Liver (tissue), 9 donors: Measurements from ENCODE around the gene DNMT1. TPM values are rescaled to one million over a fixed set of nuclear protein-coding genes. Genes with fewer than 3 reads are reported as not detected.

Experiments used
- DNase-seq: peaks from one replicate; pipeline ENCODE4 v3.0.0-alpha.2; 2017; ENCODE audit warnings: low spot score
- H3K27ac ChIP-seq, 2 donors: one replicate each; pipeline ENCODE4 v1.7.0; 2013; ENCODE audit warnings: inconsistent platforms in 2 of 2, low read length in 2 of 2, control low read depth in 1 of 2, low read depth in 1 of 2, mild to moderate bottlenecking in 1 of 2
- H3K27me3 ChIP-seq, 4 donors: one replicate each; pipeline versions ENCODE4 v1.6.1 to v1.7.0; 2013; ENCODE audit warnings: low read length in 3 of 4, inconsistent platforms in 1 of 4, mild to moderate bottlenecking in 1 of 4, moderate library complexity in 1 of 4; ENCODE audit not compliant: control insufficient read depth in 4 of 4, insufficient read depth in 4 of 4
- H3K36me3 ChIP-seq, 4 donors: one replicate each; pipeline versions ENCODE4 v1.6.1 to v1.7.0; 2013; ENCODE audit warnings: low read length in 3 of 4, mild to moderate bottlenecking in 3 of 4, low read depth in 1 of 4, moderate library complexity in 1 of 4; ENCODE audit not compliant: control insufficient read depth in 4 of 4, insufficient read depth in 3 of 4
- H3K4me1 ChIP-seq, 4 donors: one replicate each; pipeline versions ENCODE4 v1.6.1 to v1.7.0; 2013; ENCODE audit warnings: low read length in 3 of 4, mild to moderate bottlenecking in 3 of 4, moderate library complexity in 1 of 4; ENCODE audit not compliant: control insufficient read depth in 4 of 4, insufficient read depth in 4 of 4
- H3K4me3 ChIP-seq, 3 donors: one replicate each; pipeline versions ENCODE4 v1.6.1 to v1.7.0; 2013; ENCODE audit warnings: low read length in 3 of 3, control low read depth in 1 of 3, low read depth in 1 of 3, mild to moderate bottlenecking in 1 of 3
- H3K9ac ChIP-seq, 2 donors: one replicate each; pipeline ENCODE4 v1.7.0; 2013; ENCODE audit warnings: low read length in 2 of 2, mild to moderate bottlenecking in 2 of 2, moderate library complexity in 2 of 2, control low read depth in 1 of 2, low read depth in 1 of 2
- H3K9me3 ChIP-seq, 4 donors: one replicate each; pipeline versions ENCODE4 v1.6.1 to v1.7.0; 2013; ENCODE audit warnings: low read length in 3 of 4; ENCODE audit not compliant: control insufficient read depth in 4 of 4
- EGR1 ChIP-seq, 2 donors: IDR thresholded peaks; 2 replicates each; pipeline ENCODE4 v1.6.1; 2016 to 2018; ENCODE audit warnings: antibody characterized with exemption in 2 of 2, low read depth in 2 of 2
- FOXA1 ChIP-seq: IDR thresholded peaks from 2 replicates; pipeline ENCODE4 v1.6.1; 2016; ENCODE audit warnings: antibody characterized with exemption
- FOXA2 ChIP-seq: IDR thresholded peaks from 2 replicates; pipeline ENCODE4 v1.6.1; 2016; ENCODE audit warnings: antibody characterized with exemption
- GABPA ChIP-seq, 2 donors: IDR thresholded peaks in 1 of 2; conservative IDR thresholded peaks in 1 of 2; 2 replicates each; pipeline ENCODE4 v1.6.1; 2016; ENCODE audit warnings: antibody characterized with exemption in 2 of 2, mild to moderate bottlenecking in 1 of 2, moderate library complexity in 1 of 2
- HNF4A ChIP-seq, 2 donors: conservative IDR thresholded peaks; 2 replicates each; pipeline ENCODE4 v1.6.1; 2016; ENCODE audit warnings: antibody characterized with exemption in 2 of 2, mild to moderate bottlenecking in 2 of 2
- HNF4G ChIP-seq: IDR thresholded peaks from 2 replicates; pipeline ENCODE4 v1.6.1; 2016; ENCODE audit warnings: antibody characterized with exemption
- JUND ChIP-seq, 2 donors: IDR thresholded peaks; 2 replicates each; pipeline ENCODE4 v1.6.1; 2016; ENCODE audit warnings: antibody characterized with exemption in 2 of 2
- NR2F2 ChIP-seq: IDR thresholded peaks from 2 replicates; pipeline ENCODE4 v1.6.1; 2016; ENCODE audit warnings: antibody characterized with exemption
- RAD21 ChIP-seq, 2 donors: IDR thresholded peaks; 2 replicates each; pipeline ENCODE4 v1.6.1; 2016; ENCODE audit warnings: antibody characterized with exemption in 2 of 2, mild to moderate bottlenecking in 2 of 2
- RXRA ChIP-seq, 2 donors: IDR thresholded peaks; 2 replicates each; pipeline ENCODE4 v1.6.1; 2017 to 2018; ENCODE audit warnings: antibody characterized with exemption in 2 of 2, mild to moderate bottlenecking in 1 of 2
- SP1 ChIP-seq: IDR thresholded peaks from 2 replicates; pipeline ENCODE4 v1.6.1; 2018; ENCODE audit warnings: antibody characterized with exemption, mild to moderate bottlenecking
- TAF1 ChIP-seq: conservative IDR thresholded peaks from 2 replicates; pipeline ENCODE4 v1.6.1; 2016; ENCODE audit warnings: antibody characterized with exemption, mild to moderate bottlenecking
- YY1 ChIP-seq: IDR thresholded peaks from 2 replicates; pipeline ENCODE4 v1.6.1; 2016; ENCODE audit warnings: antibody characterized with exemption, mild to moderate bottlenecking
- WGBS: extraction: QIAGEN DNeasy Blood & Tissue Kit; methylation state at CpG from one replicate; pipeline ENCODE4 v1.1.7; 2013; 5-methylcytosine and 5-hydroxymethylcytosine counted together
- polyA plus RNA-seq, 2 donors: library from polyadenylated mRNA; stranded (reverse) in 1 of 2; unstranded in 1 of 2; fragments of 200-250 nt in 1 of 2; fragments of >200 nt in 1 of 2; fragmentation: Nextera tagmentation in 1 of 2; extraction: Ambion mirVana in 1 of 2; gene quantifications; one replicate each; pipeline versions ENCODE4 v1.2.1 to v1.2.3, GENCODE V29; 2013 to 2015
- total RNA-seq, 2 donors: library from RNA; depleted of rRNA; stranded (reverse); fragments of >200 nt; gene quantifications; one replicate each; pipeline ENCODE4 v1.2.3, GENCODE V29; 2014
- TF ChIP-seq, protein P1 (sequence below): IDR thresholded peaks from 2 replicates; pipeline ENCODE4 v1.6.1; 2016; ENCODE audit warnings: antibody characterized with exemption, mild to moderate bottlenecking
- TF ChIP-seq, protein P2 (sequence below): IDR thresholded peaks from 2 replicates; pipeline ENCODE4 v1.6.1; 2016; ENCODE audit warnings: antibody characterized with exemption
- TF ChIP-seq, protein P3 (sequence below): IDR thresholded peaks from 2 replicates; pipeline ENCODE4 v1.6.1; 2016; ENCODE audit warnings: antibody characterized with exemption
- TF ChIP-seq, protein P4 (sequence below): fragments of 150-350 bp; IDR thresholded peaks from 2 replicates; pipeline ENCODE4 v1.5.1; 2017; ENCODE audit warnings: improper control_type of control experiment, low read depth, low read length; ENCODE audit not compliant: missing input control
- TF ChIP-seq, protein P5 (sequence below): IDR thresholded peaks from 2 replicates; pipeline ENCODE4 v1.6.1; 2016; ENCODE audit warnings: antibody characterized with exemption
- donor health status: healthy.
- donor health status: healthy.
- donor health status: healthy.
- donor health status: healthy.
- donor health status: healthy.

Gene DNMT1
- total and polyA plus RNA-seq, 4 donors, result 8.7 to 47.1 (median 20.0) TPM

DNA sequence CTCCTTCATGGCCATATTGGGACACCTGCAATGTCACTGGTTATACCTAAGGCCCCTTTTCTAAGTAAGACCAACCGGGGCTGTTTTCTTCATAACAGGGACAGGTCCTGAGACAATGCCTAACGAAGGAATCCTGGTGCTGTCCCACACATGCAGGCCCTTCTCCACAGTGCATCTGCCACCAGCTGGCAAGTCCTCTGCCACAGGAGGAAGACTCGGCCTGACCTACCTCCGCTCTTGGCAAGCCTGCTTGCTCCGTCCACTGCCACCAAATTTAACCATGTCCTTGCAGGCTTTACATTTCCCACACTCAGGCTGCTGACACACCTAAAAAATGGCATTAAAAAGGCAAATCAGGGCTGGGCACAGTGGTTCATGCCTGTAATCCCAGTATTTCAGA is 43.2 kb downstream of the DNMT1 start:
- Histone ChIP-seq H3K9ac (no peak overlapping the region), H3K4me3 (no peak overlapping the region), H3K9me3 (no peaks in the 10 kb centered on the region), H3K27ac (no peak overlapping the region), H3K27me3 (no peaks in the 10 kb centered on the region), H3K36me3 (peaks cover 11 to 69% (median 44%) of the 10 kb centered on the region in 4 donors), H3K4me1 (no peaks in the 10 kb centered on the region)
- TF ChIP-seq YY1 (no peak), TAF1 (no peak), NR2F2 (no peak), FOXA1 (no peak), GABPA (IDR thresholded peaks at IDR 0.05 in 1 of 2, conservative IDR thresholded peaks at IDR 0.05 in 1 of 2) (no peak), FOXA2 (no peak), RXRA (IDR thresholded peaks at IDR 0.05) (no peak), SP1 (no peak), HNF4G (no peak), JUND (IDR thresholded peaks at IDR 0.05) (no peak), RAD21 (IDR thresholded peaks at IDR 0.05) (no peak), HNF4A (conservative IDR thresholded peaks at IDR 0.05) (no peak), EGR1 (IDR thresholded peaks at IDR 0.05; ENCODE audit: low read depth in 2 of 2) (no peak)
- TF ChIP-seq, protein P1, sequence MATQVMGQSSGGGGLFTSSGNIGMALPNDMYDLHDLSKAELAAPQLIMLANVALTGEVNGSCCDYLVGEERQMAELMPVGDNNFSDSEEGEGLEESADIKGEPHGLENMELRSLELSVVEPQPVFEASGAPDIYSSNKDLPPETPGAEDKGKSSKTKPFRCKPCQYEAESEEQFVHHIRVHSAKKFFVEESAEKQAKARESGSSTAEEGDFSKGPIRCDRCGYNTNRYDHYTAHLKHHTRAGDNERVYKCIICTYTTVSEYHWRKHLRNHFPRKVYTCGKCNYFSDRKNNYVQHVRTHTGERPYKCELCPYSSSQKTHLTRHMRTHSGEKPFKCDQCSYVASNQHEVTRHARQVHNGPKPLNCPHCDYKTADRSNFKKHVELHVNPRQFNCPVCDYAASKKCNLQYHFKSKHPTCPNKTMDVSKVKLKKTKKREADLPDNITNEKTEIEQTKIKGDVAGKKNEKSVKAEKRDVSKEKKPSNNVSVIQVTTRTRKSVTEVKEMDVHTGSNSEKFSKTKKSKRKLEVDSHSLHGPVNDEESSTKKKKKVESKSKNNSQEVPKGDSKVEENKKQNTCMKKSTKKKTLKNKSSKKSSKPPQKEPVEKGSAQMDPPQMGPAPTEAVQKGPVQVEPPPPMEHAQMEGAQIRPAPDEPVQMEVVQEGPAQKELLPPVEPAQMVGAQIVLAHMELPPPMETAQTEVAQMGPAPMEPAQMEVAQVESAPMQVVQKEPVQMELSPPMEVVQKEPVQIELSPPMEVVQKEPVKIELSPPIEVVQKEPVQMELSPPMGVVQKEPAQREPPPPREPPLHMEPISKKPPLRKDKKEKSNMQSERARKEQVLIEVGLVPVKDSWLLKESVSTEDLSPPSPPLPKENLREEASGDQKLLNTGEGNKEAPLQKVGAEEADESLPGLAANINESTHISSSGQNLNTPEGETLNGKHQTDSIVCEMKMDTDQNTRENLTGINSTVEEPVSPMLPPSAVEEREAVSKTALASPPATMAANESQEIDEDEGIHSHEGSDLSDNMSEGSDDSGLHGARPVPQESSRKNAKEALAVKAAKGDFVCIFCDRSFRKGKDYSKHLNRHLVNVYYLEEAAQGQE, result no peak
- TF ChIP-seq, protein P2, sequence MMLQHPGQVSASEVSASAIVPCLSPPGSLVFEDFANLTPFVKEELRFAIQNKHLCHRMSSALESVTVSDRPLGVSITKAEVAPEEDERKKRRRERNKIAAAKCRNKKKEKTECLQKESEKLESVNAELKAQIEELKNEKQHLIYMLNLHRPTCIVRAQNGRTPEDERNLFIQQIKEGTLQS, result no peak
- TF ChIP-seq, protein P3, sequence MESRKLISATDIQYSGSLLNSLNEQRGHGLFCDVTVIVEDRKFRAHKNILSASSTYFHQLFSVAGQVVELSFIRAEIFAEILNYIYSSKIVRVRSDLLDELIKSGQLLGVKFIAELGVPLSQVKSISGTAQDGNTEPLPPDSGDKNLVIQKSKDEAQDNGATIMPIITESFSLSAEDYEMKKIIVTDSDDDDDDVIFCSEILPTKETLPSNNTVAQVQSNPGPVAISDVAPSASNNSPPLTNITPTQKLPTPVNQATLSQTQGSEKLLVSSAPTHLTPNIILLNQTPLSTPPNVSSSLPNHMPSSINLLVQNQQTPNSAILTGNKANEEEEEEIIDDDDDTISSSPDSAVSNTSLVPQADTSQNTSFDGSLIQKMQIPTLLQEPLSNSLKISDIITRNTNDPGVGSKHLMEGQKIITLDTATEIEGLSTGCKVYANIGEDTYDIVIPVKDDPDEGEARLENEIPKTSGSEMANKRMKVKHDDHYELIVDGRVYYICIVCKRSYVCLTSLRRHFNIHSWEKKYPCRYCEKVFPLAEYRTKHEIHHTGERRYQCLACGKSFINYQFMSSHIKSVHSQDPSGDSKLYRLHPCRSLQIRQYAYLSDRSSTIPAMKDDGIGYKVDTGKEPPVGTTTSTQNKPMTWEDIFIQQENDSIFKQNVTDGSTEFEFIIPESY, result no peak
- TF ChIP-seq, protein P4, sequence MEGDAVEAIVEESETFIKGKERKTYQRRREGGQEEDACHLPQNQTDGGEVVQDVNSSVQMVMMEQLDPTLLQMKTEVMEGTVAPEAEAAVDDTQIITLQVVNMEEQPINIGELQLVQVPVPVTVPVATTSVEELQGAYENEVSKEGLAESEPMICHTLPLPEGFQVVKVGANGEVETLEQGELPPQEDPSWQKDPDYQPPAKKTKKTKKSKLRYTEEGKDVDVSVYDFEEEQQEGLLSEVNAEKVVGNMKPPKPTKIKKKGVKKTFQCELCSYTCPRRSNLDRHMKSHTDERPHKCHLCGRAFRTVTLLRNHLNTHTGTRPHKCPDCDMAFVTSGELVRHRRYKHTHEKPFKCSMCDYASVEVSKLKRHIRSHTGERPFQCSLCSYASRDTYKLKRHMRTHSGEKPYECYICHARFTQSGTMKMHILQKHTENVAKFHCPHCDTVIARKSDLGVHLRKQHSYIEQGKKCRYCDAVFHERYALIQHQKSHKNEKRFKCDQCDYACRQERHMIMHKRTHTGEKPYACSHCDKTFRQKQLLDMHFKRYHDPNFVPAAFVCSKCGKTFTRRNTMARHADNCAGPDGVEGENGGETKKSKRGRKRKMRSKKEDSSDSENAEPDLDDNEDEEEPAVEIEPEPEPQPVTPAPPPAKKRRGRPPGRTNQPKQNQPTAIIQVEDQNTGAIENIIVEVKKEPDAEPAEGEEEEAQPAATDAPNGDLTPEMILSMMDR, result no peak
- TF ChIP-seq, protein P5, sequence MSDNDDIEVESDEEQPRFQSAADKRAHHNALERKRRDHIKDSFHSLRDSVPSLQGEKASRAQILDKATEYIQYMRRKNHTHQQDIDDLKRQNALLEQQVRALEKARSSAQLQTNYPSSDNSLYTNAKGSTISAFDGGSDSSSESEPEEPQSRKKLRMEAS, result no peak
- DNase-seq, result no peak
- 89% methylated on average over 5 of the region's 5 CpGs for WGBS
